Measurements from ENCODE around the gene IL1RN.
"Not testable (repeated sequence)": the region's sequence is repeated elsewhere in the genome, so short reads cannot be mapped to it uniquely, and the experiment has no call there.

IL1RN gene, protein sequence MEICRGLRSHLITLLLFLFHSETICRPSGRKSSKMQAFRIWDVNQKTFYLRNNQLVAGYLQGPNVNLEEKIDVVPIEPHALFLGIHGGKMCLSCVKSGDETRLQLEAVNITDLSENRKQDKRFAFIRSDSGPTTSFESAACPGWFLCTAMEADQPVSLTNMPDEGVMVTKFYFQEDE

DNA sequence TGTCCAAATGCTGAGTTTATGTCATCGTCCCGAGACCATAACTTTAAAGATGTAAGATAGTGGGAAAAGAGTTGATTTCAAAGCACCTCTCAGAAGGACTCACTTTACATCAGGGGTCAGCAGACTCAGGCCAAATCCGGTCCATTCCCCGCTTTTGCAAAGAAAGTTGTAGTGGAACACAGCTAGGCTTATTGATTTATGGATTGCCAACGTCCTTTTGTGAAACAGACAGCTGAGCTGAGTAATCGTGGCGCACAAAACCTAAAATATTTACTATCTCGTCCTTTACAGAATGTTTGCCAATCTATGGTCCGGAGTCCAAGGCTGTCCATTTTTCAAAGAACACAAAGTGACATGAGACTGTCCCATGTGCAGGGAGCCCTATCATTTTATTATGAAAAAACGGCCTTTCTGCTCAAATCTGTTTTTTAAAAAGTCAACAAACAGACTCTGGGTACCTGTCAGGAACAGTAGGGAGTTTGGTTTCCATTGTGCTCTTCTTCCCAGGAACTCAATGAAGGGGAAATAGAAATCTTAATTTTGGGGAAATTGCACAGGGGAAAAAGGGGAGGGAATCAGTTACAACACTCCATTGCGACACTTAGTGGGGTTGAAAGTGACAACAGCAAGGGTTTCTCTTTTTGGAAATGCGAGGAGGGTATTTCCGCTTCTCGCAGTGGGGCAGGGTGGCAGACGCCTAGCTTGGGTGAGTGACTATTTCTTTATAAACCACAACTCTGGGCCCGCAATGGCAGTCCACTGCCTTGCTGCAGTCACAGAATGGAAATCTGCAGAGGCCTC, at the start of gene IL1RN:
Gene IL1RN (plus strand): TSS at position 754 of the 801 bp plus-strand sequence. CDS start 27 bp downstream, at position 781.
- in situ Hi-C loops (cut with HindIII; ENCODE audit: low sequenced_read_pairs) = no loop called here

DNA sequence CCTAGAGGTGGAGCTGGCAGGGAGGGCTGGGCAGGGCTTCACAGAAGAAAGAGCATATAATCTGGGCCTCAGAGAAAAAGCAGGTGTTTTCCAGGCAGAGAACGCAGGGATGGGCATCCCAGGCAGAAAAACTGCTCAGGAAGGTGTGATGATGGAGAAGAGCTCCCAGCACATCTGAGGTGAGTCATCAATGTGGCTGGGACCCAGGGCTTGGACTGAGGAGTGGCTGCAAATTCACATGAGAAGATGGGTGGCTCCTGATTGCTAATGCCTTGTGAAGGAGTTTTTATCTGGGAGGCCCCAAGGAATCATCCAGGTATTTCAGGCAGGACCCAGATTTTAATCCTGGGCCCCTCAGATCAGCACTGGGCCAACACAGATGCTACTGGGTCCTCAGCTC, 49.5 kb upstream of the IL1RN start:
- in situ Hi-C loops (cut with HindIII; ENCODE audit: low sequenced_read_pairs) = no loop called here

DNA sequence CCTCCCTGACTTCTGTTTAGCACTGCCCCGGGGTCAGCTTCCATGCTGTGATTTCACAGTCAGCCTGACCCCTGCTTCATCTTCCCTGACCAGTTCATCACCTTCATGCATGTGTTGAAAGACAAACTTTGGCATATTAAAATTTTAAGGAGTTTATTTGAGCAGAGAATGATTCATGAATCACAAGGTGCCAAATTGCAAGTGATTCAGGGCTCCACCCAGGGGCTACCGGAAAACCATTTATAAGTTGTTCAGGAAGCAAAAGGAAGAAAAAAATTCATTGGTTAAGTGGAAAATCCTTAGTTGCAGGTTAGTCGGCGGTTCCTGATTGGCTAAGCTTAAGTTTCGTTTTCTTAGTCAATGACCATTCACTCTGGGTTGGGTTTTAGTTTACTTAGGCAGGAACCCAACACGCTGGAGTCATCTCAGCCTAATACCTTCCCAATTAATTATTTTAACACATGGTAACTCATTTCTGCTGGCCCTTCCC, 49.0 kb upstream of the IL1RN start:
- in situ Hi-C loops (cut with HindIII; ENCODE audit: low sequenced_read_pairs) = no loop called here

DNA sequence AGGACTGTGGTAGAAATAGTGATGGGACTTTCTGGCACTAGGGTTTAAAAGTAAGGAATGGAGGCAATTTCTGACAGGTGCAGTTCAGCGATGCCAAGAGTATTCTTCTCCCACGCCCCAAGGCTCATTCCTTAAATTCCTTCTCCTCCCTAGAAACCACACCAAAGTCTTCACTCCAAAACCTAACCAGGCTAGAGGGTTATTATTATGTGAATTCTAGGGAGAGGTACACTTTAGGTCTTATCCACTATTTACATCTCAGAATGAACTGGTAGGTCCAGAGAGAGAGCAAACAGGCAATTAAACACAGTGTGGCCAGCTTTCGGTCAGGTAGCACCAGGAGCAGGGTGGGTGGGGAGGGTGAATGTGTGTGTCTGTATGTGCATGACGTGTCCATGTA, 48.3 kb upstream of the IL1RN start:
- in situ Hi-C loops (cut with HindIII; ENCODE audit: low sequenced_read_pairs) = no loop called here

DNA sequence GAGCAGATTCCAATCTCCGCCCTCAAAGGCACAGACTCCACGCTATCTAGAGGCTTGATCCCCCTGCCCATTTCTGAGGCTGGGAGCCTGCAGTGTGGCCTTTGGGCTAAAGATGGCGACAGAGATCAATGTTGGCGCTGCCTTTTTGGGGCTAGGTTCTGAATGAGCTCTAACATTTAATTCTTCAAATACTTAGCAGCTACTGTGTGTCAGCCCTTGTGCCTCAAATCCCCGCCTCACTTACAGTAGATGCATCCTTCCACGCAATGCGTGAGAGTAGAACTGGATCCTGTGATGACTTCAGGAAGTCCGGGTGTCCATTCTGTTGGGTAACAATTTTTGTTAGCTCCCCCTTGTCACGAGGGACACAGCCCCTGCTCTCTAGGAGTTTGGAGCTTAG, 47.3 kb upstream of the IL1RN start:
- in situ Hi-C loops (cut with HindIII; ENCODE audit: low sequenced_read_pairs) = no loop called here

DNA sequence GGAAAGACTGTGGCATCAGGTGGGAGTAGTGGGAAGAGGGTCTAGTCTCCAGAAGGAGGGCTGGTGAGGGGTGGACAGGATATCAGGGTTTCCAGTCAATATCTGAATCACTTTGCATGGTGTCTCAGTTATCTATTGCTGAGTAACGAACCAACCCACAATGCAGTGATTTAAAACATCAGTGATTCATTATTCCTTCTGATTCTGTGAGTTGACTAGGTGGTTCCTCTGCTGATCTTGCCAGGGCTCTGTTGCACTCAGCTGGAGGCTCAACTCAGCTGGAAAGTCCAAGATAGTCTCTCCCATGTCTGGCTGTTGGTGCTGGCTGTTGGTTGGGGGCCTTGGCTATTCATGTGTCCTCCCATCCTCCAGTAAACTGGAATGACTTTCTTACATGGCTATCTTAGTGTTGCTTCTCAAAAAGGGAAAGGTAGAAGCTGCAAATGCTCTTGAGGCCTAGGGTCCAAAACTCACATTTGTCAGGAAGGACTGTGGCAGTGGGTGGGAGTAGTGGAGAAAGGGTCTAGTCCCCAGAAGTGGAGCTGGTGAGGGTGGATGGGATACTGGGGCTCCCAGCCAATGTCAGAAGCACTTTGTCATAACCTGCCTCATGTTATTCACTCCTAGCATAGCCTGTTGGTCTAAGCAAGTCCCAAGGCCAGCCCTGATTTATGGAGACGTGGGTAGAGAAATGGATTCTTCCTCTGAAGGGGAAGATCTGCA, 45.7 kb upstream of the IL1RN start:
- in situ Hi-C loops (cut with HindIII; ENCODE audit: low sequenced_read_pairs) = no loop called here

DNA sequence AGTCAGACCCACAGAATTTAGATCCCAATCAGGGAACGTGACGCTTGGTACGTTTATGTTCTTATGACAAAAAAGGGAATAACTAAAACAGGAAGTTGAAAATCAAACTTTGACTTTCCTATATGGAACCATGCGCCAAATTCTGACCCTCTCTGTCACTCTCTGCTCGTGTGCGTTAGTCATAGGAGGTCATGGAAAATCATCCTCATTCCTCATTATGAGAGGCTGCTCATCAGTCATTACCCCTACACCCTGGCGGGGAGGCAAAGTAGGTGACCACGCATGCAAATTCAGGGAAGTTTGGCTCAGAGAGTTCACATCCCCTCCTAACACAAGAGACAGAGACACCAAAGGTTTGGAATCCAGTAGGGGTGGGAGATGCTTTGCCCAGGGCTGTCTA, 44.1 kb upstream of the IL1RN start:
- in situ Hi-C loops (cut with HindIII; ENCODE audit: low sequenced_read_pairs) = no loop called here

DNA sequence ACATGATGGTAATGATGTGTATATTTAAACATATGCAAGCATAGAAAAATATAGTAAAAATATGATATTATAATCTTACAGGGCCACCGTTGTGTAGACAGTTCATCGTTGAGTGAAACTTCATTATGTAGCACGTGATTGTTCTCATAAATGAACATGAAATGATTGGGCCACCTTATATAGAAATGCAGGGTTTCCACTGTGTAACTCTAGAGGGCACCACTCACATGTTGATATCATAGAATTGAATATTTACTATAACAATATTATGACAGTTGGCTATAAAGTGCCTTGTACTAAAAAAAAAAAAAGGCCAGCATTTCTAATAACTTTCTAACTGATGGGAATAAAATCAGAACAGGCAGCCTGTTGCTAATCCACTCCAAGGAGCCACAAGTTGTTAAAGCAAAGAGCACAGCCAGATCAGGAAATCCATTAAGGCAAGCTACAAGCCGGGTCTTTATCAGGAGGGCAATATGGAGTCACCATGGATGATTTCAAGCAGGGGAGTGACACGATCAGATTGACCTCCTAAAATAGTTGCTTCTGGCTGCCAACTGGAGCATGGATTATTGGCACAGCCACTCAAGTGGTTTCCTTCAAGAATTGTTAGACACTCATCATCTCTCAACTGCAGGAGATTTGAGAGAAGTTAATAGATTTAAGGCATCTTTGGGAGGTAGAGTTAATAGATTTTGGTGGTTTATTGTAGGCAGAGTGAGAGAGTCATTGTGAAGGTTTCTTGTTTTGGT, 43.0 kb upstream of the IL1RN start:
- in situ Hi-C loops (cut with HindIII; ENCODE audit: low sequenced_read_pairs) = no loop called here

DNA sequence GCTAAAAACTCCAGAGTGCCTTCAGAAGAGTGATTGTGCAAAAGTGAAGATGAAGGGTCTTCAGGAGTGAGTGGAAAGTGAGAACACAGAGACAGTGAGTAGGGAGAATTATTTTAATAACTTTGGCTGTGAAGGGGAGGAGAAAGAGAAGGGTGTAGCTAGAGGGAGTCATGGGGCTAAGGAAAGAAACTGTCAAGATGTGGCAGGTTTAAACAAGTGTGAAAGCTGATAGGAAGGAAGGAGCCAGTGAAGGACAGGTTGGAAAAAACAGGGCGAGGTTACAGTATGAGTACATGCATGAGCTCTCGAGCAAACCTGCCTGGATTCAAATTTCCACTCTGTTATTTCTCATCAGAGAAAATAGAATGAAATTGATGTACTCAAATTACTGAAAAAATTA, 41.9 kb upstream of the IL1RN start:
- in situ Hi-C loops (cut with HindIII; ENCODE audit: low sequenced_read_pairs) = no loop called here

DNA sequence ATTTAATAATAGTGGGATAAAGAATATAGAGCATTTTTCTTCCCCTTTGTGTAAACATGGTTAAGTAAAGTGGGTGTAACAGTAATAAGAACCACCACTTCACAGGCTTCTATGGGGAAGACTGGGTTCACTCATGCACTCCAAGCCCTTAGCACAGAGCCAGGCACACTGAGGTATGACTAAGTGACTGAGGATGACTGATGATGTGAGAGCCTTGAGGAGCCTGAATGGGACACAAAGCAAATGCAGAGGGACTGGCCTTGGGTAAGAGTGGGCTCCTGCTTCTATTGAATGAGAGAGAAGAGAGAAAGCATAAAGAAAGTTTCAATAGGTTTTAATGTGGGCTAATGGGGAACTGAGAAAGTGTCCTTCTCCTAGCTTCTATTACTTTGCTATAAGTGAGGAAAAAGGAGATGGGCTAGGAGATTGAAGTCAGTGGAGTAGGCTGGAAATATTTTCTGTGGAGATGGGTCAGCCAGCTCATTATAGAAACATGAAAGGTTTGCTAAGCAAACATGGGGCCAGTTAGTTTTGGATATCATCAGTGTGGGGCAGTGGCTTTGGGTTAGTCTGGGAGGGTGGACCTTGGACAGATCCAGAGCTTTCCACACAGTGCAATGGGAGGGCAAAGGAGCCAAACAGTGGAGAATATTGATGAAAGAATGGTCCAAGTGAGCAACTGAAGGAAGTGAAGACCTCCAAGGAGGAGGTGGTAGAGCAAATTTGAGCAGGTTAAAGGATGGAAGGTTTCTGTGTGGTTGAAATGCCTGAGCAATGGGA, 39.0 kb upstream of the IL1RN start:
- in situ Hi-C loops (cut with HindIII; ENCODE audit: low sequenced_read_pairs) = no loop called here

DNA sequence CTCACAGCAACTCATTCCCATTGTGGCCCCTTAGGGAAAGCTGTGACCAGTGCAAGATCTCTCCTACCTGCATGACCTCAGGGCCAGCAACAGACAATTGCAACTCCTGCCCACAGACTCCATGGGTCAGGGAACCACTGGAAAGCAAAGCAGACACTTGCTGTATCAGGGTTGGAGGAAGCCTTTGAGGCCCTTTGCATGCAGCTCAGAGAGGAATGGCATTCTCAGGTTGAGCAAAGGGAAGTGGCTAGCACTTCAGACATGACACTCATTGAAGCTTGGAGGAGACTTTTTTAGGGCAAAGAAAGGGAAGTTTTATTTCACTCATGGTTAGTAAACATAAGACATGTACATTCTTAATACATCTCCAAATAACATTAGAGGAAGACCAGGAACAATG, 37.5 kb upstream of the IL1RN start:
- in situ Hi-C loops (cut with HindIII; ENCODE audit: low sequenced_read_pairs) = no loop called here

DNA sequence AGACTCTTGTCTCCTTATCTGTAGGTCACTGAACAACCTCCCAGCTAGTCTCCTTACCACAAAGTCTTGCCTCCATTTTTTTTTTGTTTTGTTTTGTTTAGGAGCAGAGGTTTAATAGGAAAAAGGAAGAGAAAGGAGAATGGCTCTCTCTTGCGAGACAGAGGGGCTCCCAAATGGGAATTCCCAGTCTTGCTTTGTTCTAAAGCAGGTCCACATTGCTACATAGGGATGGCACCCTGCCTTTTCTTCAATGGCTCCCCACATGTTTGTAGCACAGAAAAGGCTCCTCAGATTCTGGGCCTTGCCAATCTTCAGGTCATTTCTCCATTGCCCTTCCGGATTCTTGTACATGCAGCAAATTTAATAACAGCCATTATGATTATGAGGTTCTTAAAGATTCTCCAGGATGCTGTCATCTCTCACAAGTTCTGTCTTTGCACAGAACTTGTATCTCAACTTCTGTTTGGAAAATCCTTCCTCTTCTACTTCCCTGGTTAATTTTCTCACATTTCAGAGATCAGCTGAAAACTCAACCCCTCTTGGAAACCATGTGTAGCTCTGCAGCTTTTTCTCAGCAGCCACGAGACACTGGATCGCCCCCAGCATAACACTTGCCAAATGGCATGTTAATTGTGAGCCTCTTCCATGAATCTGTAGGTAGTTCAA, 36.0 kb upstream of the IL1RN start:
- in situ Hi-C loops (cut with HindIII; ENCODE audit: low sequenced_read_pairs) = no loop called here

DNA sequence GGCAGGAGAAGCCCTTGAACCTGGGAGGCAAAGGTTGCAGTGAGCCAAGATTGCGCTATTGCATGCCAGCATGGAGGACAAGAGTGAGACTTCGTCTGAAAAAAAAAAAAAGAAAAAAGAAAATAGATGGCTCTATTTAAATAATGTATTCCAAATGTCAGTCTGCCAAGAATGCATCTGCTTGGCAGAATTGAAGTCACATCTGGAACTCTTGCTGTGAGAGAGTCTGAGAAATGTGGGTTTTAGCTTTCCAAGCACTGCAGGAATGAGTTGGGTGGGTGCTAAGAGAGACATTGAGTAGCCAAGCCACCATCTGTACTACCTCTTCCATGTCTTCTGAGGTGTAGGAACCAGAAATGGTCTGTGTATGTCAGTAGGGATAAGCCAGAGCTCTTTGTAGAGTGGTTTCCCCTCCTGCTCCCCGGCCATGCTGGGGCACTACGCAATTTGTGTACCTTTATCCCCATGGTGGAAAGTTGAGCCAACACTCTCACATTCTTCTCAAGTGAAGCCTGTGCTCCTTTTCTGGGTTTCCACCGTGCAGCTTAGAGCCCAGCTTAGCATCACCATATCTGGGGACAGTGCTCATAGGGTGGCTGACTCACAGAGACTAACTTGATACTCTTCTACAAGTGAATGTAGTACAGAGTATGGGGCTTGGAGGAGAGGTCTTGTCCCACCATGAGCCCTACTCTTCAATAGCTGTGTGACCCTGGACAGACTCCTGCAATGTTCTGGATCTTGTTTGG, 34.4 kb upstream of the IL1RN start:
- in situ Hi-C loops (cut with HindIII; ENCODE audit: low sequenced_read_pairs) = no loop called here

DNA sequence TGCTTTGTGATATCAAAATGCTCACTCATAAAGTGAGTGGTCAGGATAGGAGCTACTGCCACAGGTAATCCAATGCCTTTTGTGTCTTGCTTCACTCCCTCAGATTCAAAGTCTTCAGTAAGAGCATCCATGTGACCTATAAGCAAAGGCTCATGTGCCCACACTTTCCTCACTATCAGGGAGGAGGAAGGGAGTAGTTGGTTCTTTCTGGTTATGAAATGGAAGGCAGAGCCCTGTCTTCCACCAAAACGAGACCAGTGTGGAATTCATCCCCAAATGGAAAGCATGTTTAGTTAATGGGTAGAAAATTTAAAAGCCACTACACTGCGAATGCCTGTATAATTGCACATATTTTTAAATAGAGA, 33.8 kb upstream of the IL1RN start:
- in situ Hi-C loops (cut with HindIII; ENCODE audit: low sequenced_read_pairs) = no loop called here

DNA sequence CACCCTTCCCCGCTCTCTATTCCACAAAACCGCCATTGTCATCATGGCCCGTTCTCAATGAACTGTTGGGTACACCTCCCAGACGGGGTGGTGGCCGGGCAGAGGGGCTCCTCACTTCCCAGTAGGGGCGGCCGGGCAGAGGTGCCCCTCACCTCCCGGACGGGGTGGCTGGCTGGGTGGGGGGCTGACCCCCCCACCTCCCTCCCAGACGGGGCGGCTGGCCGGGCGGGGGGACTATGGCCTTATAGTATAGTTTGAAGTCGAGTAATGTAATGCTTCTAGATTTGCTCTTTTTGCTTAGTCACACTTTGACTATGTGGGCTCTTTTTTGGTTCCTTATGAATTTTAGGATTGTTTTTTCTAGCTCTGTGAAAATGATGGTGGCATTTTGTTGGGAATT, 31.1 kb upstream of the IL1RN start:
- in situ Hi-C loops (cut with HindIII; ENCODE audit: low sequenced_read_pairs) = not testable (repeated sequence)

DNA sequence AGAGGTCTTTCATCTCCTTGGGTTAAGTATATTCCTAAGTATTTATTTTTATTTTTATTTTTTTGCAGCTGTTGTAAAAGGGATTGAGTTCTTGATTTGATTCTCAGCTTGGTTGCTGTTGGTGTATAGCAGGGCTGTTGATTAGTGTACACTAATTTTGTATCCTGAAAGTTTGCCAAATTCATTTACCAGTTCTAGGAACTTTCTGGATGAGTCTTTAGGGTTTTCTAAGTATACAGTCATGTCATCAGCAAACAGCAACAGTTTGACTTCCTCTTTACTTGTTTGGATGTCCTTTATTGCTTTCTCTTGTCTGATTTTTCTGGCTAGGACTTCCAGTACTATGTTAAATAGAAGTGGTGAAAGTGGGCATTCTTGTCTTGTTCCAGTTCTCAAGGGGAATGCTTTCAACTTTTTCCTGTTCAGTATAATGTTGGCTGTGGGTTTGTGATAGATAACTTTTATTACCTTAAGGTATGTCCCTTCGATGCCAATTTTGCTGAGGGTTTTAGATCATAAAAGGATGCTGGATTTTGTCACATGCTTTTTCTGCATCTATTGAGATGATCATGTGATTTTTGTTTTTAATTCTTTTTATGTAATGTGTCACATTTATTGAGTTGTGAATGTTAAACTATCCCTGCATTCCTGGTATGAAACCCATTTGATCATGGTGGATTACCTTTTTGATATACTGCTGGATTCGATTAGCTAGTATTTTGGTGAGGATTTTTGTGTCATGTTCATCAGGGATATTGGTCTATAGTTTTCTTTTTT, 30.4 kb upstream of the IL1RN start:
- in situ Hi-C loops (cut with HindIII; ENCODE audit: low sequenced_read_pairs) = not testable (repeated sequence)

DNA sequence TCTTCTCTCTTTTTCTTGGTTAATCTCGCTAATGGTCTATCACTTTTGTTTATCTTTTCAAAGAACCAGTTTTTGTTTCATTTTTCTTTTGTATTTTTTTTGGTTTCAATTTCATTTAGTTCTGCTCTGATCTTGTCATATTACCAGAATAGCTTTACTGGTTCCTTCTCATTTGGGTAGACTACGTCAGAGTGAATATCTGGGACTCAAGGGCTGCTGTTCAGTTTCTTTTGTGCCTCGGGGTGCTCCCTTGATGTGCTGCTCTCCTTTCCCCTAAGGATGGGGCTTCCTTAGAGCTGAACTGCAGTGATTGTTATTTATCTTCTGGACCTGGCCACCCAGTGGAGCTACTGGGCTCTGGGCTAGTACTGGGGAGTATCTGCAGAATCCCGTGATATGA, 29.4 kb upstream of the IL1RN start:
- in situ Hi-C loops (cut with HindIII; ENCODE audit: low sequenced_read_pairs) = no loop called here

DNA sequence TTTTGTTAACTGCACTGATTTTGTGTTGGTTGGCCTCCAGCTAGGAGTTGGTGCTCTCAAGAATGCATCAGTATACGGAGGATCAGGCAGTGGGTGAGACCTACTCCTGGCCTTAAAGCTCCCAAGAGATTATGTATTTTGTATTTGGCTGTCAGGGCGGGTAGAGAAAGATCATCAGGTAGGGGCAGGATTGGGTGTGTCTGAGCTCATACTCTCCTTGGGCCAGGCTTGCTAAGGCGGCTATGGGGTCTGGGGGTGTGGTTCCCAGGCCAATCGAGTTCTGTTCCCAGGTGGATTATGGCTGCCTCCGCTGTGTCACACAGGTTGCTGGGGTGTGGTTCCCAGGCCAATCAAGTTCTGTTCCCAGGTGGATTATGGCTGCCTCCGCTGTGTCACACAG, 28.9 kb upstream of the IL1RN start:
- in situ Hi-C loops (cut with HindIII; ENCODE audit: low sequenced_read_pairs) = no loop called here

DNA sequence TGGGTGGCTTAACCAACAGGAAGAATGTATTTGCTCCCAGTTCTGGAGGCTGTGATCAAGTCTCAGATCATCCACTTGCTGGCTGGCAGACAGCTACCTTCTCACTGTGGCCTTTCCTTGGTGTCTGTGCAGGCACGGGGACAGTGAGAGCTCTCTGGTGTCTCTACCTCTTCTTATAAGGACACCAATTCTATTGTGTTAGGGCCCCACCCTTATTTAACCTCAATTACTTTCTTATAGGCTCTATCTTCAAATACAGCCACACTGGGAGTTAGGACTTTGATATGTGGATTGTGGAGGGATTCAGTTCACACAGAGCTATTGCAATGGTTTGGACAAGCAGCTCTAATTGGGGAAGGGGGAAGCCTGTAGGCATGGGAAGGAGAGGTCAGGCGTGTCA, 25.3 kb upstream of the IL1RN start:
- in situ Hi-C loops (cut with HindIII; ENCODE audit: low sequenced_read_pairs) = no loop called here
